Tibial nerve (tissue), 4 donors: Measurements from ENCODE around the gene POLR3GL.
"Not testable (repeated sequence)": the region's sequence is repeated elsewhere in the genome, so short reads cannot be mapped to it uniquely, and the experiment has no call there.

Experiments
- CTCF ChIP-seq, 5 experiments: fragments of 200-600 bp in 3 of 5; fragments of 450-650 bp in 2 of 5; sonication (generic) in 3 of 5; IDR thresholded peaks; one replicate each; pipeline ENCODE4 v1.5.1; 2016 to 2019; ENCODE audit warnings: antibody characterized with exemption in 5 of 5, mild to moderate bottlenecking in 3 of 5, moderate library complexity in 2 of 5
- EP300 ChIP-seq, 2 donors: sonication (generic); formaldehyde crosslinking; IDR thresholded peaks; one replicate each; pipeline ENCODE4 v1.6.1; 2017; ENCODE audit warnings: antibody characterized with exemption in 2 of 2, mild to moderate bottlenecking in 1 of 2
- POLR2A ChIP-seq, 2 donors: fragments of 450-650 bp; IDR thresholded peaks; one replicate each; pipeline ENCODE4 v1.6.1; 2017; ENCODE audit warnings: antibody characterized with exemption in 2 of 2, mild to moderate bottlenecking in 2 of 2, moderate library complexity in 2 of 2

- TF ChIP-seq POLR2A, CTCF, EP300 (IDR thresholded peaks at IDR 0.05): not testable (repeated sequence)
Measured at GRCh38 chr1:145920297-145920696, 44.2 kb upstream of the POLR3GL start.
